ENCODE data around the gene NYAP1. TPM values are rescaled to one million over a fixed set of nuclear protein-coding genes. Genes with fewer than 3 reads are reported as not detected.
A peak's percentile ranks its signal among the peaks of the same experiment; 100 is the strongest.

The NYAP1 gene
- total RNA-seq, 2 experiments from 2014 or later: 0.21 to 0.56 TPM

GRCh38 chr7:100484673-100485045, 932 bp downstream of the NYAP1 start:
- Mint-ChIP-seq H3K9me3 (ENCODE audit: low read depth) (no peaks in the 10 kb centered on the region), H3K4me1 (peaks cover 11% of the 10 kb centered on the region), H3K27ac (no peak overlapping the region), H3K36me3 (ENCODE audit: low read depth) (no peaks in the 10 kb centered on the region), H3K27me3 (no peaks in the 10 kb centered on the region), H3K4me3 (no peak overlapping the region)
- ChIA-PET CTCF (interaction anchor here (0.6 to 1.2 kb wide), 3 partner anchors 71 to 222 kb away, joined by 3 to 4 read pairs (median 3); partner anchors contain the start of gene POP7), POLR2A (no interaction called here)
- DNase-seq (no peak), ATAC-seq (no peak)
- intact Hi-C loops (cut with DNase I, micrococcal nuclease): no loop called here

- no peak overlapping the region for H3K27ac Mint-ChIP-seq
- POLR2A ChIA-PET: no interaction called here
- peaks cover 10% of the 10 kb centered on the region for H3K4me1 Mint-ChIP-seq
- no peaks in the 10 kb centered on the region for H3K27me3 Mint-ChIP-seq
- intact Hi-C loops (cut with DNase I, micrococcal nuclease): no loop called here
- CTCF ChIA-PET: interaction anchor here (0.6 to 2.4 kb wide), 5 partner anchors 12 to 221 kb away, joined by 3 to 6 read pairs (median 4); partner anchors contain the start of gene POP7
- H3K36me3 Mint-ChIP-seq (ENCODE audit: low read depth): no peaks in the 10 kb centered on the region
- H3K4me3 Mint-ChIP-seq: no peak overlapping the region
- no peak for DNase-seq
- no peaks in the 10 kb centered on the region for H3K9me3 Mint-ChIP-seq (ENCODE audit: low read depth)
- ATAC-seq: no peak
Measured at GRCh38 chr7:100485471-100485876, 1.7 kb downstream of the NYAP1 start.

GRCh38 chr7:100486111-100486636, 2.4 kb downstream of the NYAP1 start:
- ChIA-PET CTCF (interaction anchor here (0.5 to 2.4 kb wide), 3 partner anchors 11 to 80 kb away, joined by 3 to 6 read pairs (median 4); no protein-coding TSS in a partner anchor), POLR2A (no interaction called here)
- H3K27ac Mint-ChIP-seq: no peak overlapping the region
- H3K4me1 Mint-ChIP-seq: peaks cover 10% of the 10 kb centered on the region
- DNase-seq (no peak), ATAC-seq (no peak)
- H3K9me3 Mint-ChIP-seq (ENCODE audit: low read depth): no peaks in the 10 kb centered on the region
- H3K27me3 Mint-ChIP-seq: no peaks in the 10 kb centered on the region
- no peaks in the 10 kb centered on the region for H3K36me3 Mint-ChIP-seq (ENCODE audit: low read depth)
- no peak overlapping the region for H3K4me3 Mint-ChIP-seq
- intact Hi-C loops (cut with DNase I, micrococcal nuclease): no loop called here

- Mint-ChIP-seq H3K36me3 (ENCODE audit: low read depth) (no peaks in the 10 kb centered on the region), H3K4me3 (no peak overlapping the region), H3K27me3 (no peaks in the 10 kb centered on the region), H3K4me1 (peaks cover 10% of the 10 kb centered on the region), H3K9me3 (ENCODE audit: low read depth) (no peaks in the 10 kb centered on the region), H3K27ac (no peak overlapping the region)
- ATAC-seq (no peak), DNase-seq (no peak)
- intact Hi-C loops (cut with DNase I, micrococcal nuclease): no loop called here
- POLR2A ChIA-PET: interaction anchor here (0.6 kb wide), 1 partner anchor 190 kb away, joined by 5 read pairs; no protein-coding TSS in a partner anchor
- CTCF ChIA-PET: interaction anchor here (1.0 to 2.4 kb wide), 2 partner anchors 10 to 55 kb away, joined by 3 to 6 read pairs; no protein-coding TSS in a partner anchor
Measured at GRCh38 chr7:100486753-100487446, 3.2 kb downstream of the NYAP1 start.

- H3K4me1 Mint-ChIP-seq: peaks cover 8% of the 10 kb centered on the region
- no peak overlapping the region for H3K27ac Mint-ChIP-seq
- H3K27me3 Mint-ChIP-seq: no peaks in the 10 kb centered on the region
- H3K4me3 Mint-ChIP-seq: no peak overlapping the region
- no peaks in the 10 kb centered on the region for H3K9me3 Mint-ChIP-seq (ENCODE audit: low read depth)
- ATAC-seq (no peak), DNase-seq (no peak)
- H3K36me3 Mint-ChIP-seq (ENCODE audit: low read depth): no peaks in the 10 kb centered on the region
- CTCF ChIA-PET: interaction anchor here (0.6 kb wide), 2 partner anchors 10 to 233 kb away, joined by 3 read pairs; partner anchors contain the start of gene TSC22D4
- intact Hi-C loops (cut with DNase I, micrococcal nuclease): no loop called here
- POLR2A ChIA-PET: no interaction called here
Measured at GRCh38 chr7:100488333-100489095, 4.8 kb downstream of the NYAP1 start.

- CTCF ChIA-PET: interaction anchor here (0.6 kb wide), 1 partner anchor 162 kb away, joined by 3 read pairs; no protein-coding TSS in a partner anchor
- ATAC-seq (no peak), DNase-seq (no peak)
- Mint-ChIP-seq H3K27ac (no peak overlapping the region), H3K27me3 (no peaks in the 10 kb centered on the region), H3K9me3 (ENCODE audit: low read depth) (no peaks in the 10 kb centered on the region), H3K4me1 (peaks cover 11% of the 10 kb centered on the region), H3K4me3 (no peak overlapping the region), H3K36me3 (ENCODE audit: low read depth) (no peaks in the 10 kb centered on the region)
- intact Hi-C loops (cut with DNase I, micrococcal nuclease): no loop called here
- POLR2A ChIA-PET: interaction anchor here (0.6 kb wide), 1 partner anchor 201 kb away, joined by 10 read pairs; no protein-coding TSS in a partner anchor
Measured at GRCh38 chr7:100489121-100489520, 5.4 kb downstream of the NYAP1 start.

GRCh38 chr7:100489824-100490223, 6.1 kb downstream of the NYAP1 start:
- no peak overlapping the region for H3K27ac Mint-ChIP-seq
- ATAC-seq (peak; percentile 33), DNase-seq (peak; percentile 73)
- intact Hi-C loops (cut with DNase I, micrococcal nuclease): no loop called here
- no peaks in the 10 kb centered on the region for H3K27me3 Mint-ChIP-seq
- peaks cover 11% of the 10 kb centered on the region for H3K4me1 Mint-ChIP-seq
- H3K9me3 Mint-ChIP-seq (ENCODE audit: low read depth): no peaks in the 10 kb centered on the region
- CTCF ChIA-PET: interaction anchor here (0.6 kb wide), 1 partner anchor 161 kb away, joined by 3 read pairs; no protein-coding TSS in a partner anchor
- no peaks in the 10 kb centered on the region for H3K36me3 Mint-ChIP-seq (ENCODE audit: low read depth)
- POLR2A ChIA-PET: interaction anchor here (0.6 kb wide), 1 partner anchor 201 kb away, joined by 10 read pairs; no protein-coding TSS in a partner anchor
- no peak overlapping the region for H3K4me3 Mint-ChIP-seq

- H3K27me3 Mint-ChIP-seq: no peaks in the 10 kb centered on the region
- H3K27ac Mint-ChIP-seq: no peak overlapping the region
- intact Hi-C loops (cut with DNase I, micrococcal nuclease): no loop called here
- ChIA-PET POLR2A (no interaction called here), CTCF (no interaction called here)
- H3K36me3 Mint-ChIP-seq (ENCODE audit: low read depth): no peaks in the 10 kb centered on the region
- peaks cover 11% of the 10 kb centered on the region for H3K4me1 Mint-ChIP-seq
- DNase-seq (no peak), ATAC-seq (no peak)
- no peaks in the 10 kb centered on the region for H3K9me3 Mint-ChIP-seq (ENCODE audit: low read depth)
- H3K4me3 Mint-ChIP-seq: no peak overlapping the region
Measured at GRCh38 chr7:100490483-100491191, 6.9 kb downstream of the NYAP1 start.

- intact Hi-C loops (cut with DNase I, micrococcal nuclease): no loop called here
- POLR2A ChIA-PET: interaction anchor here (0.6 kb wide), 1 partner anchor 182 kb away, joined by 3 read pairs; the partner anchor contains the start of gene GNB2
- DNase-seq: no peak
- no peak overlapping the region for H3K27ac Mint-ChIP-seq
- H3K9me3 Mint-ChIP-seq (ENCODE audit: low read depth): no peaks in the 10 kb centered on the region
- CTCF ChIA-PET: interaction anchor here (2.9 kb wide), 1 partner anchor 8 kb away, joined by 12 read pairs; no protein-coding TSS in a partner anchor
- no peak overlapping the region for H3K4me3 Mint-ChIP-seq
- H3K4me1 Mint-ChIP-seq: peaks cover 11% of the 10 kb centered on the region
- no peaks in the 10 kb centered on the region for H3K36me3 Mint-ChIP-seq (ENCODE audit: low read depth)
- no peaks in the 10 kb centered on the region for H3K27me3 Mint-ChIP-seq
- no peak for ATAC-seq
Measured at GRCh38 chr7:100491192-100491578, 7.5 kb downstream of the NYAP1 start.

- no peaks in the 10 kb centered on the region for H3K36me3 Mint-ChIP-seq (ENCODE audit: low read depth)
- intact Hi-C loops (cut with DNase I, micrococcal nuclease): no loop called here
- DNase-seq: no peak
- peaks cover 11% of the 10 kb centered on the region for H3K4me1 Mint-ChIP-seq
- H3K4me3 Mint-ChIP-seq: peak overlapping the region; percentile 63
- ChIA-PET CTCF (interaction anchor here (1.0 to 2.9 kb wide), 6 partner anchors 10 to 67 kb away, joined by 3 to 12 read pairs (median 4); partner anchors contain the start of gene TSC22D4), POLR2A (no interaction called here)
- peak overlapping the region; percentile 55 for H3K27ac Mint-ChIP-seq
- no peaks in the 10 kb centered on the region for H3K27me3 Mint-ChIP-seq
- no peak for ATAC-seq
- no peaks in the 10 kb centered on the region for H3K9me3 Mint-ChIP-seq (ENCODE audit: low read depth)
Measured at GRCh38 chr7:100492738-100493475, 9.2 kb downstream of the NYAP1 start.

All from activated CD4-positive, alpha-beta T cell treated with anti-CD3 and anti-CD28 coated beads for 36 hours (primary cell).